Prostate gland (tissue), 2 donors: ENCODE data around the gene RNF10. TPM values are rescaled to one million over a fixed set of nuclear protein-coding genes. Genes with fewer than 3 reads are reported as not detected.
"Not testable (repeated sequence)": the region's sequence is repeated elsewhere in the genome, so short reads cannot be mapped to it uniquely, and the experiment has no call there.

Experiments used
- DNase-seq: peaks from one replicate; pipeline ENCODE4 v3.0.0-alpha.2; 2019; ENCODE audit warnings: low spot score
- H3K27ac ChIP-seq, 2 donors: fragments of 200-600 bp; sonication (generic); 2 replicates each; pipeline ENCODE4 v1.5.1; 2017 to 2019
- H3K27me3 ChIP-seq: fragments of 200-600 bp; sonication (generic); replicated peaks from 2 replicates; pipeline ENCODE4 v1.5.1; 2019; ENCODE audit not compliant: insufficient read depth
- H3K36me3 ChIP-seq, 2 donors: fragments of 200-600 bp; sonication (generic); 1 replicate in 1 of 2; 2 replicates in 1 of 2; pipeline versions ENCODE4 v1.5.1 to v1.8.1; 2017 to 2019
- H3K4me1 ChIP-seq: fragments of 200-600 bp; sonication (generic); replicated peaks from 2 replicates; pipeline ENCODE4 v1.5.1; 2019
- H3K4me3 ChIP-seq, 2 donors: fragments of 200-600 bp; sonication (generic); 2 replicates each; pipeline ENCODE4 v1.5.1; 2017 to 2019
- H3K9me3 ChIP-seq: fragments of 200-600 bp; sonication (generic); 2 replicates; pipeline ENCODE4 v1.5.1; 2017
- CTCF ChIP-seq, 4 experiments: fragments of 200-600 bp in 2 of 4; fragments of 450-650 bp in 2 of 4; sonication (generic) in 2 of 4; IDR thresholded peaks; 1 replicate in 3 of 4; 2 replicates in 1 of 4; pipeline ENCODE4 v1.5.1; 2016 to 2019; ENCODE audit warnings: antibody characterized with exemption in 4 of 4, mild to moderate bottlenecking in 2 of 4, moderate library complexity in 2 of 4
- POLR2A ChIP-seq: fragments of 450-650 bp; IDR thresholded peaks from one replicate; pipeline ENCODE4 v1.6.1; 2016; ENCODE audit warnings: antibody characterized with exemption, mild to moderate bottlenecking
- POLR2AphosphoS5 ChIP-seq: sonication (generic); formaldehyde crosslinking; IDR thresholded peaks from one replicate; pipeline ENCODE4 v1.6.1; 2017; ENCODE audit warnings: antibody characterized with exemption
- WGBS: methylation state at CpG from one replicate; pipeline ENCODE4 v1.1.5; 2018; 5-methylcytosine and 5-hydroxymethylcytosine counted together
- intact Hi-C: fragments of 100-400 bp; cut with DNase I; formaldehyde crosslinking; loops from one replicate; pipeline ENCODE4 v1.14.2; 2022
- total RNA-seq, 2 donors: library from RNA; depleted of rRNA; stranded (reverse); fragments of >200 nt; gene quantifications; one replicate each; pipeline ENCODE4 v1.1.0, GENCODE V29; 2016

Gene RNF10
- total RNA-seq, 2 donors from 2014 or later, result 95.3 to 251 TPM

GRCh38 chr12:120504587-120504986 is 29.6 kb upstream of the RNF10 start:
- no peak for TF ChIP-seq POLR2AphosphoS5
- TF ChIP-seq CTCF (IDR thresholded peaks at IDR 0.05), result no peak
- TF ChIP-seq POLR2A, result no peak
- H3K27me3 ChIP-seq, result no peaks in the 10 kb centered on the region
- no peaks in the 10 kb centered on the region for H3K4me1 ChIP-seq
- no peaks in the 10 kb centered on the region for H3K9me3 ChIP-seq
- WGBS, result 81% methylated on average over 4 of the region's 4 CpGs
- intact Hi-C loops, result no loop called here
- no peak for DNase-seq
- H3K36me3 ChIP-seq, result peaks cover 0 to 6% of the 10 kb centered on the region in 2 donors
- H3K27ac ChIP-seq, result no peak overlapping the region
- H3K4me3 ChIP-seq, result no peak overlapping the region

- 96% methylated on average over 8 of the region's 8 CpGs for WGBS
- intact Hi-C loops, result no loop called here
- H3K4me3 ChIP-seq, result no peak overlapping the region
- TF ChIP-seq POLR2A (no peak), CTCF (IDR thresholded peaks at IDR 0.05) (no peak), POLR2AphosphoS5 (no peak)
- no peaks in the 10 kb centered on the region for H3K27me3 ChIP-seq
- peaks cover 0 to 2% of the 10 kb centered on the region in 2 donors for H3K36me3 ChIP-seq
- H3K9me3 ChIP-seq, result no peaks in the 10 kb centered on the region
- DNase-seq, result no peak
- no peaks in the 10 kb centered on the region for H3K4me1 ChIP-seq
- no peak overlapping the region for H3K27ac ChIP-seq
These were observed 25.6 kb upstream of the RNF10 start for GRCh38 chr12:120508537-120508936.

- Histone ChIP-seq H3K27me3 (no peaks in the 10 kb centered on the region), H3K4me1 (no peaks in the 10 kb centered on the region), H3K9me3 (no peaks in the 10 kb centered on the region), H3K36me3 (no peaks in the 10 kb centered on the region), H3K27ac (no peak overlapping the region), H3K4me3 (no peak overlapping the region)
- 71% methylated on average over 7 of the region's 7 CpGs for WGBS
- TF ChIP-seq POLR2AphosphoS5, result no peak
- no peak for TF ChIP-seq POLR2A
- no peak for TF ChIP-seq CTCF (IDR thresholded peaks at IDR 0.05)
- no peak for DNase-seq
- intact Hi-C loops, result no loop called here
These were observed 20.2 kb upstream of the RNF10 start for GRCh38 chr12:120514002-120514401.

GRCh38 chr12:120515496-120515895 is 18.7 kb upstream of the RNF10 start:
- Histone ChIP-seq H3K4me1 (no peaks in the 10 kb centered on the region), H3K36me3 (no peaks in the 10 kb centered on the region), H3K27ac (no peak overlapping the region), H3K27me3 (no peaks in the 10 kb centered on the region), H3K9me3 (no peaks in the 10 kb centered on the region), H3K4me3 (no peak overlapping the region)
- TF ChIP-seq POLR2A (no peak), POLR2AphosphoS5 (no peak), CTCF (IDR thresholded peaks at IDR 0.05) (no peak)
- intact Hi-C loops, result no loop called here
- WGBS, result 94% methylated on average over 2 of the region's 2 CpGs
- no peak for DNase-seq

- DNase-seq, H3K36me3 ChIP-seq, H3K4me1 ChIP-seq, H3K27me3 ChIP-seq, H3K9me3 ChIP-seq, H3K4me3 ChIP-seq, H3K27ac ChIP-seq, intact Hi-C loops: not testable (repeated sequence)
- WGBS, result over 99% methylated on average over 8 of the region's 8 CpGs
These were observed 14.8 kb upstream of the RNF10 start for GRCh38 chr12:120519324-120519723.
